Ishikawa (cell line): ENCODE measurements around the gene LRRC36.

Source experiments
- CEBPB ChIP-seq: IDR thresholded peaks from 2 replicates; pipeline ENCODE4 v1.6.1; 2012
- CREB1 ChIP-seq: IDR thresholded peaks from 2 replicates; pipeline ENCODE4 v1.6.1; 2012; ENCODE audit warnings: low read depth
- EGR1 ChIP-seq: IDR thresholded peaks from 2 replicates; pipeline ENCODE4 v1.6.1; 2012
- EP300 ChIP-seq: IDR thresholded peaks from 2 replicates; pipeline ENCODE4 v1.6.1; 2012; ENCODE audit warnings: borderline replicate concordance
- FOXM1 ChIP-seq: IDR thresholded peaks from 2 replicates; pipeline ENCODE4 v1.6.1; 2012; ENCODE audit warnings: low read depth, borderline replicate concordance
- MAX ChIP-seq: IDR thresholded peaks from 2 replicates; pipeline ENCODE4 v1.6.1; 2012
- NFIC ChIP-seq: IDR thresholded peaks from 2 replicates; pipeline ENCODE4 v1.6.1; 2012
- RAD21 ChIP-seq: IDR thresholded peaks from 2 replicates; pipeline ENCODE4 v1.6.1; 2012; ENCODE audit warnings: low read depth
- REST ChIP-seq: IDR thresholded peaks from 2 replicates; pipeline ENCODE4 v1.6.1; 2012; ENCODE audit warnings: low read depth, mild to moderate bottlenecking
- TAF1 ChIP-seq: IDR thresholded peaks from 2 replicates; pipeline ENCODE4 v1.6.1; 2012; ENCODE audit warnings: low read depth, mild to moderate bottlenecking
- TCF12 ChIP-seq: IDR thresholded peaks from 2 replicates; pipeline ENCODE4 v1.6.1; 2012; ENCODE audit warnings: low read depth
- USF1 ChIP-seq: IDR thresholded peaks from 2 replicates; pipeline ENCODE4 v1.6.1; 2012
- YY1 ChIP-seq: IDR thresholded peaks from 2 replicates; pipeline ENCODE4 v1.6.1; 2012; ENCODE audit warnings: low read depth

GRCh38 chr16:67346341-67346740 is 19.7 kb downstream of the LRRC36 start:
- TF ChIP-seq MAX = no peak
- no peak for TF ChIP-seq CEBPB
- TF ChIP-seq FOXM1 = no peak
- TF ChIP-seq REST = no peak
- no peak for TF ChIP-seq TAF1
- no peak for TF ChIP-seq EP300
- TF ChIP-seq YY1 = no peak
- TF ChIP-seq NFIC = no peak
- TF ChIP-seq CREB1 = no peak
- no peak for TF ChIP-seq USF1
- no peak for TF ChIP-seq EGR1
- TF ChIP-seq RAD21 = no peak
- TF ChIP-seq TCF12 = no peak
